Lower lobe of right lung (tissue), 2 donors: ENCODE results near the gene PCSK2. TPM values are rescaled to one million over a fixed set of nuclear protein-coding genes. Genes with fewer than 3 reads are reported as not detected.

Experiments
- ATAC-seq, 2 donors: fragments of 200-7000 bp; cut with Tn5 transposase; one replicate each; pipeline ENCODE4 v1.9.1; 2020 to 2022; ENCODE audit warnings: mild to moderate bottlenecking in 2 of 2, moderate library complexity in 2 of 2
- DNase-seq: peaks from one replicate; pipeline ENCODE4 v3.0.0-alpha.2; 2020
- H3K27ac ChIP-seq: fragments of 200-600 bp; one replicate; pipeline ENCODE4 v1.8.0; 2022
- H3K27me3 ChIP-seq: fragments of 200-600 bp; one replicate; pipeline ENCODE4 v1.8.0; 2022; ENCODE audit warnings: low read depth
- H3K36me3 ChIP-seq: fragments of 200-600 bp; one replicate; pipeline ENCODE4 v1.8.0; 2022; ENCODE audit warnings: mild to moderate bottlenecking
- H3K4me1 ChIP-seq: fragments of 200-600 bp; one replicate; pipeline ENCODE4 v1.8.0; 2022
- H3K4me3 ChIP-seq: fragments of 200-600 bp; one replicate; pipeline ENCODE4 v1.8.0; 2022; ENCODE audit warnings: mild to moderate bottlenecking
- H3K9me3 ChIP-seq: fragments of 200-600 bp; one replicate; pipeline ENCODE4 v1.8.0; 2022
- intact Hi-C: fragments of 100-400 bp; cut with DNase I; formaldehyde crosslinking; loops from one replicate; pipeline ENCODE4 v1.11.0; 2022
- total RNA-seq: library from RNA; stranded (reverse); fragmentation: NEBNext Ultra II Directional; extraction: Animal tissue kit (Norgen Biotek cat#: 25700); gene quantifications from one replicate; pipeline ENCODE4 v1.2.1, GENCODE V29; 2021
- TF ChIP-seq, protein P1 (sequence below): fragments of 200-600 bp; IDR thresholded peaks from one replicate; pipeline ENCODE4 v1.8.0; 2022; ENCODE audit warnings: antibody characterized with exemption, mild to moderate bottlenecking
- donor health status: DM: no; HTN: yes; CAD: no; lungs with severe emphysema.

Gene PCSK2
- total RNA-seq, 1 donor from 2014 or later: 38.8 TPM

DNA sequence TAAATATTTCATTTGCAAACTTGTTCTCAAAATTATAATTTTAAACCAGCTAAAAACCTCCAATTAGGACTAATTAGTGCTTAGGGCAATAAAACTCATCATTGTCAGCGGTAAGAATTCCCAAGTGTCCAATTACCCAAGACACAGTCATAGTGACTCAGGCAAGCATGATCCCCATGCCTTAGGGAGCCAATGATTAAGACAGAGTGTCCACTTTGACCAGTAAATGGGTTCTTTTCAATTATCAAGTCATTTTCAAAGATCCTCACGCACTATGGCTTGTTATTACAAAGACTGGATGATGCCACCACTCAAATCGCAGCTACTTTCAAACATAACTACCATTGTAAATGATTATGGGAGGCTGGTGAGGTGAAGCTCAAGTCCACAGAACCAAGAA lies 190.4 kb downstream of the PCSK2 start:
- TF ChIP-seq, protein P1, sequence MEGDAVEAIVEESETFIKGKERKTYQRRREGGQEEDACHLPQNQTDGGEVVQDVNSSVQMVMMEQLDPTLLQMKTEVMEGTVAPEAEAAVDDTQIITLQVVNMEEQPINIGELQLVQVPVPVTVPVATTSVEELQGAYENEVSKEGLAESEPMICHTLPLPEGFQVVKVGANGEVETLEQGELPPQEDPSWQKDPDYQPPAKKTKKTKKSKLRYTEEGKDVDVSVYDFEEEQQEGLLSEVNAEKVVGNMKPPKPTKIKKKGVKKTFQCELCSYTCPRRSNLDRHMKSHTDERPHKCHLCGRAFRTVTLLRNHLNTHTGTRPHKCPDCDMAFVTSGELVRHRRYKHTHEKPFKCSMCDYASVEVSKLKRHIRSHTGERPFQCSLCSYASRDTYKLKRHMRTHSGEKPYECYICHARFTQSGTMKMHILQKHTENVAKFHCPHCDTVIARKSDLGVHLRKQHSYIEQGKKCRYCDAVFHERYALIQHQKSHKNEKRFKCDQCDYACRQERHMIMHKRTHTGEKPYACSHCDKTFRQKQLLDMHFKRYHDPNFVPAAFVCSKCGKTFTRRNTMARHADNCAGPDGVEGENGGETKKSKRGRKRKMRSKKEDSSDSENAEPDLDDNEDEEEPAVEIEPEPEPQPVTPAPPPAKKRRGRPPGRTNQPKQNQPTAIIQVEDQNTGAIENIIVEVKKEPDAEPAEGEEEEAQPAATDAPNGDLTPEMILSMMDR: no peak
- intact Hi-C loops: no loop called here

DNA sequence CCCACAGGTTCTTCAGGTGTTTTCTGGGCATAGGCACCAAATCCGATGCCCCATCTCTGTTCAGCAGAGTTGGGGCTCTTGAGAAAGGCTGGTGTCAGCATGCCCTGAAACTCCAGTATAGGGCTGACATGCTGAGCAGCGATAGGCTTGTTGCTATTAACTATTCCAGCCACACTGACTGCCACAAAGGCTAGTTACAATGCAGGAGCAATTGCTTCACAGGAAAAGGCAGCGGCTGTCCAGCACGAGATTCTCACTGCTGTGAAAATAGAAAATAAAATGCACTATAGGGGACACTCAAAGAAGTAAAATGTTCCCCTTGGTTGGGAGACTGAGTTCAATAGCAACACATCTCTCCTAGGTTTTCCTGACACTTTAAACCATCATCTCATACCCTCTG lies 191.9 kb downstream of the PCSK2 start:
- Histone ChIP-seq H3K36me3 (no peaks in the 10 kb centered on the region), H3K4me1 (no peaks in the 10 kb centered on the region), H3K4me3 (no peak overlapping the region), H3K27ac (no peak overlapping the region), H3K27me3 (no peaks in the 10 kb centered on the region), H3K9me3 (no peaks in the 10 kb centered on the region)
- ATAC-seq (no peak), DNase-seq (no peak)
- intact Hi-C loops: no loop called here
- TF ChIP-seq, protein P1: no peak

More for the DNA sequence above, 190.4 kb downstream of the PCSK2 start:
- Histone ChIP-seq H3K4me1 (no peaks in the 10 kb centered on the region), H3K9me3 (no peaks in the 10 kb centered on the region), H3K4me3 (no peak overlapping the region), H3K27ac (no peak overlapping the region), H3K36me3 (no peaks in the 10 kb centered on the region), H3K27me3 (no peaks in the 10 kb centered on the region)
- DNase-seq (no peak), ATAC-seq (no peak)

DNA sequence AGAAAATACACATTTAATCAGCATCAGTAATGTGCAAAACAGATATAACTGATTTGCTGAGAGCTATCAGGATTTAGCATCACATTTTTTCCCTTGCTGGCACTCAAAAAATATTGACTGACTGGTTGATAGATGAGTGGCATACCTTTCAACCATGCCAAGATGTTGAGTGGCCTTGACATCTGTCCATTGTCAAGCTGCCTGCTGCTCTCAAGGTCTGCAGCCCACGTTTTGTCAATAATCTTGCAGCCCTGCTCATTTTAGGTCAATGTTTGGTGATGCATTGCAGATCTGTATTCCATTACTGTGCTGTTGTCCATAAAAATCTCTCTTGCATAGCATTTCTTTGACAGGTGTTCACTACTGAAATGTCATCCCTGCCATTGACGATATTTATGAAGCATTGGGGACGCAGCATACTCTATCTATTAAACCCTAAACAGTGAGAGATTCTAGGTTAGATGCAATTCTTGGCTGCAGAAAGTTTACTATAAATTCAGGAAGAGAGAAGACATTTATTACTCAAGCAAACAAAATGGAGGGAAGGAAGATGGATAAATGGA lies 192.7 kb downstream of the PCSK2 start:
- intact Hi-C loops: no loop called here
- Histone ChIP-seq H3K9me3 (no peaks in the 10 kb centered on the region), H3K27ac (no peak overlapping the region), H3K27me3 (no peaks in the 10 kb centered on the region), H3K4me1 (no peaks in the 10 kb centered on the region), H3K4me3 (no peak overlapping the region), H3K36me3 (no peaks in the 10 kb centered on the region)
- TF ChIP-seq, protein P1: no peak
- DNase-seq: no peak
- ATAC-seq: no peak

DNA sequence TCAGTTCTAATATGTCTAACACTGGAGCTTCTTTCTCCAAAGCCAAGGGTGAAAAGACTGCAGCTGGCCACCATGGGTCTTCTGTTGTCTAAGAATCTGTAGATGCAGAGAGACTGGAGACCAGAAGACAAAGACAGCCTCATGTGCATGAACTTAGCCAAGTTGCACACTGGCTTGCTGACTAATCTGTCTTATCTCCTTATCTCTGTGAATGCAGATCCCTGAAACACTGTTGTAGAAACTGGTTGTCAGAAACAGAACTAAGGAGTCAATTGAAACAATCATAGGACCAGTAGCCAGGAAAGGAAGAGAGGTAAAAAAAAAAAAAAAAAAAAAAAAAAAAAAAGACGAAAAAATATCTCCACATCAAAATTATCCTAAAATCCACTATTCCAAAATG lies 194.7 kb downstream of the PCSK2 start:
- no peak for ATAC-seq

DNA sequence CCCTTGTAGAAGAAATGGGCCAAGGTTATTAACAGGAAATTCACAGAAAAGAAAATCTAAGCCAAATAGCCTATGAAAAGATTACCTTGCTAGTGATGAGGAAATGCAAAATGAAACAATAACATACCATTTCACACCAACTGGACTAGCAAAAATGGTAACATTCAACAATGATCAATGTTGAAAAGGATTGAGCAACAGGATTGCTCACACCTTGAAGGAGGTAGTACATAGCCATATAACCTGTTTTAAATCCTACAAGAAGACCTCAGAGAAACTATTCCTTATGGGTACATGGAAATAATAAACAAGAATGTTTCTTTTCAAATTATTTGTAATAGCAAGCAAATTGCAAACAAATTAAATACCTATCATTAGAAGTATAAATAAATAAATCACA lies 196.9 kb downstream of the PCSK2 start:
- H3K27ac ChIP-seq: no peak overlapping the region
- TF ChIP-seq, protein P1: no peak
- H3K27me3 ChIP-seq: no peaks in the 10 kb centered on the region
- no peaks in the 10 kb centered on the region for H3K4me1 ChIP-seq
- intact Hi-C loops: no loop called here
- ATAC-seq: no peak
- H3K36me3 ChIP-seq: no peaks in the 10 kb centered on the region
- H3K9me3 ChIP-seq: no peaks in the 10 kb centered on the region
- no peak overlapping the region for H3K4me3 ChIP-seq
- no peak for DNase-seq

More for the DNA sequence above, 194.7 kb downstream of the PCSK2 start:
- Histone ChIP-seq H3K4me3 (no peak overlapping the region), H3K27me3 (no peaks in the 10 kb centered on the region), H3K4me1 (no peaks in the 10 kb centered on the region), H3K27ac (no peak overlapping the region), H3K9me3 (no peaks in the 10 kb centered on the region), H3K36me3 (no peaks in the 10 kb centered on the region)
- DNase-seq: no peak
- TF ChIP-seq, protein P1: no peak
- intact Hi-C loops: no loop called here
